HepG2 (cell line): Measurements from ENCODE around the gene PPP3CB. TPM values are rescaled to one million over a fixed set of nuclear protein-coding genes. Genes with fewer than 3 reads are reported as not detected.

ENCODE experiments used
- ATRX ChIP-seq: sonication (generic); formaldehyde crosslinking; IDR thresholded peaks from 2 replicates; pipeline ENCODE4 v1.4.0; 2020; ENCODE audit warnings: missing genetic modification reagents, borderline replicate concordance
- CBX5 ChIP-seq: sonication (generic); formaldehyde crosslinking; IDR thresholded peaks from 2 replicates; pipeline ENCODE4 v1.4.0; 2020; ENCODE audit warnings: missing genetic modification reagents, borderline replicate concordance
- ELF3 ChIP-seq: IDR thresholded peaks from 2 replicates; pipeline ENCODE4 v1.6.1; 2016; ENCODE audit warnings: missing genetic modification reagents, missing compliant biosample characterization
- GATAD1 ChIP-seq: IDR thresholded peaks from 2 replicates; pipeline ENCODE4 v1.6.1; 2016; ENCODE audit warnings: missing genetic modification reagents, missing compliant biosample characterization
- HNF4A ChIP-seq: sonication (generic); formaldehyde crosslinking; IDR thresholded peaks from 2 replicates; pipeline ENCODE4 v1.4.0; 2020; ENCODE audit warnings: missing genetic modification reagents
- HOXA9 ChIP-seq: sonication (generic); formaldehyde crosslinking; IDR thresholded peaks from 2 replicates; pipeline ENCODE4 v1.8.1; 2022; ENCODE audit warnings: missing genetic modification reagents, mild to moderate bottlenecking, moderate library complexity, borderline replicate concordance
- ISX ChIP-seq: sonication (generic); formaldehyde crosslinking; conservative IDR thresholded peaks from 2 replicates; pipeline ENCODE4 v1.5.0; 2020; ENCODE audit warnings: missing genetic modification reagents
- KDM2A ChIP-seq: sonication (generic); formaldehyde crosslinking; IDR thresholded peaks from 2 replicates; pipeline ENCODE4 v1.4.0; 2020; ENCODE audit warnings: low read depth, missing genetic modification reagents, borderline replicate concordance
- NR2C2 ChIP-seq: sonication (generic); formaldehyde crosslinking; IDR thresholded peaks from 2 replicates; pipeline ENCODE4 v1.4.0; 2020; ENCODE audit warnings: missing genetic modification reagents, mild to moderate bottlenecking, moderate library complexity, borderline replicate concordance
- PHF5A ChIP-seq: IDR thresholded peaks from one replicate; pipeline ENCODE4 v1.6.1; 2018; ENCODE audit warnings: low read depth, missing genetic modification reagents; ENCODE audit not compliant: unreplicated experiment
- PPARG ChIP-seq: conservative IDR thresholded peaks from 2 replicates; pipeline ENCODE4 v1.6.1; 2016; ENCODE audit warnings: missing biosample characterization, missing genetic modification reagents
- TARDBP ChIP-seq: sonication (generic); formaldehyde crosslinking; IDR thresholded peaks from 2 replicates; pipeline ENCODE4 v1.8.0; 2022; ENCODE audit warnings: mild to moderate bottlenecking, missing genetic modification reagents
- YY1 ChIP-seq: IDR thresholded peaks from 2 replicates; pipeline ENCODE4 v1.6.1; 2011; ENCODE audit warnings: low read length, low read depth, moderate library complexity, mild to moderate bottlenecking; ENCODE audit not compliant: insufficient read depth, insufficient replicate concordance
- ZGPAT ChIP-seq: IDR thresholded peaks from 2 replicates; pipeline ENCODE4 v1.6.1; 2016; ENCODE audit warnings: mild to moderate bottlenecking
- ZNF281 ChIP-seq: sonication (generic); formaldehyde crosslinking; IDR thresholded peaks from 2 replicates; pipeline ENCODE4 v1.4.0; 2020; ENCODE audit warnings: missing genetic modification reagents, borderline replicate concordance
- ZNF570 ChIP-seq: sonication (generic); formaldehyde crosslinking; IDR thresholded peaks from 2 replicates; pipeline ENCODE4 v1.4.0; 2020; ENCODE audit warnings: mild to moderate bottlenecking, missing genetic modification reagents, borderline replicate concordance
- ZNF607 ChIP-seq: sonication (generic); formaldehyde crosslinking; IDR thresholded peaks from 2 replicates; pipeline ENCODE4 v1.5.1; 2020; ENCODE audit warnings: missing genetic modification reagents, mild to moderate bottlenecking, borderline replicate concordance
- ZNF629 ChIP-seq: sonication (generic); formaldehyde crosslinking; conservative IDR thresholded peaks from 2 replicates; pipeline ENCODE4 v1.5.0; 2020; ENCODE audit warnings: missing genetic modification reagents
- ZNF777 ChIP-seq: sonication (generic); formaldehyde crosslinking; IDR thresholded peaks from 2 replicates; pipeline ENCODE4 v1.4.0; 2020; ENCODE audit warnings: missing genetic modification reagents
- polyA plus RNA-seq, 8 experiments: library from polyadenylated mRNA; depleted of rRNA in 3 of 8; stranded (reverse) in 7 of 8; unstranded in 1 of 8; fragments of >200 nt; fragmentation: Illumina TruSeq in 4 of 8; extraction: Trizol in 4 of 8; gene quantifications; 2 replicates each; pipeline versions ENCODE4 v1.2.1 to v1.2.3, GENCODE V29; 2011 to 2016; ENCODE audit warnings: low read depth in 4 of 8, missing spikeins in 1 of 8, mixed read lengths in 1 of 8; ENCODE audit not compliant: insufficient read depth in 1 of 8
- total RNA-seq, 5 experiments: library from RNA; depleted of rRNA; stranded (reverse); fragments of >200 nt; fragmentation: Illumina TruSeq; extraction: Trizol; gene quantifications; 2 replicates each; pipeline ENCODE4 v1.2.3, GENCODE V29; 2016; ENCODE audit warnings: low read depth in 1 of 5
- TF ChIP-seq, protein P1 (sequence below): sonication (generic); formaldehyde crosslinking; IDR thresholded peaks from 2 replicates; pipeline ENCODE4 v1.5.0; 2020; ENCODE audit warnings: mild to moderate bottlenecking, missing genetic modification reagents
- TF ChIP-seq, protein P2 (sequence below): conservative IDR thresholded peaks from 2 replicates; pipeline ENCODE4 v1.6.1; 2018; ENCODE audit warnings: missing genetic modification reagents

Gene PPP3CB
- total and polyA plus RNA-seq, 2 of the 13 experiments (the other 11 are each of a cell fraction or from before 2014, with no cell fraction given) = 8.7 to 11.4 TPM

DNA sequence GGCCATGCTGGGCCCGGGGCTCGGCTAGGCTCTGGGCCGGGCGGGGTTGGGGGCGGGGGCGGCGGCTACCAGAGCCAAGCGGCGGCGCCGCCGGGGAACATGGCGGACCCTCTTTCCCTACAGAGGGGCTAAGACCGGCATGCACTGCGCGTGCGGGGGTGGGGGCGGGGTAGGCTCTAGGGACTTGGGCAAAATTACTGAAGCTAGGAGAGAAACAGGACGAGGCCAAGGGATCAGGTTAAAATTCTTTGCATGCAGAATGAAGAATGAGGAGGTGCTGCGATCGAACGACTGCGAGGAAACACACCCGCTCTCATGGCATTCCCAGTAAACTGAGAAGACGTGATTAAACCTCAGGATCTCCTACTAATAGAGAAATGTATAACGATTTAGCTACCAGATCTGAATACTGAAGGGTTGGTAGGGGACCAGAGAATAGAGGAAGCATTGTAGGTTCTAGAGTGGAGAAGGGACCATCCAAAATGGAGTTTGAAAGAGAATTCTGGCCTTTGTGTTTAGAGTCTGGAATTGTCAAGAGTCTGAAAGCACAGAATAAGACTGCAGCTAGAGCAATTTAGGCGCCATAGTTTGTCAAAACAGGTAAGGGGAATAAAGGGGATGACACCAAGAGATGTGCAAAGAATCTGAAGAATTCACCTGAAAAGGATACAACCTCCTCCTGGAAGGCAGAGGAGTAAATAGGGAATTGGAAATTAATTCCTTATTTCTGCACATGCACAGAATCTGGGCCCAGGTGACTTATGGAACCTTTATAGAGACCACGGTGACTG, at the start of gene PPP3CB (continued):
- peak; percentile 84 for TF ChIP-seq ZNF281 (CRISPR knock-in tag)
- 0 out of 2 replicates have a peak, but pooled peaks have one; percentile 29 for TF ChIP-seq CBX5 (CRISPR knock-in tag)
- TF ChIP-seq ELF3 (CRISPR knock-in tag) = 0 out of 2 replicates have a peak, but pooled peaks have one; percentile 11
- no peak for TF ChIP-seq ZNF777 (CRISPR knock-in tag)
- TF ChIP-seq, protein P1, sequence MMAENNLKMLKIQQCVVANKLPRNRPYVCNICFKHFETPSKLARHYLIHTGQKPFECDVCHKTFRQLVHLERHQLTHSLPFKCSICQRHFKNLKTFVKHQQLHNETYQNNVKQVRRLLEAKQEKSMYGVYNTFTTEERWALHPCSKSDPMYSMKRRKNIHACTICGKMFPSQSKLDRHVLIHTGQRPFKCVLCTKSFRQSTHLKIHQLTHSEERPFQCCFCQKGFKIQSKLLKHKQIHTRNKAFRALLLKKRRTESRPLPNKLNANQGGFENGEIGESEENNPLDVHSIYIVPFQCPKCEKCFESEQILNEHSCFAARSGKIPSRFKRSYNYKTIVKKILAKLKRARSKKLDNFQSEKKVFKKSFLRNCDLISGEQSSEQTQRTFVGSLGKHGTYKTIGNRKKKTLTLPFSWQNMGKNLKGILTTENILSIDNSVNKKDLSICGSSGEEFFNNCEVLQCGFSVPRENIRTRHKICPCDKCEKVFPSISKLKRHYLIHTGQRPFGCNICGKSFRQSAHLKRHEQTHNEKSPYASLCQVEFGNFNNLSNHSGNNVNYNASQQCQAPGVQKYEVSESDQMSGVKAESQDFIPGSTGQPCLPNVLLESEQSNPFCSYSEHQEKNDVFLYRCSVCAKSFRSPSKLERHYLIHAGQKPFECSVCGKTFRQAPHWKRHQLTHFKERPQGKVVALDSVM = 0 out of 2 replicates have a peak, but pooled peaks have one; percentile 16
- TF ChIP-seq YY1 = peak; percentile 94
- 0 out of 2 replicates have a peak, but pooled peaks have one; percentile 10 for TF ChIP-seq GATAD1
- TF ChIP-seq ATRX (CRISPR knock-in tag) = no peak
- TF ChIP-seq ISX = no peak
- TF ChIP-seq ZNF607 (CRISPR knock-in tag) = no peak
- TF ChIP-seq ZGPAT = no peak; the same call in 1 of the 2 replicates
- TF ChIP-seq HNF4A (CRISPR knock-in tag) = no peak
- no peak for TF ChIP-seq PPARG
- no peak for TF ChIP-seq HOXA9 (CRISPR knock-in tag)
- no peak for TF ChIP-seq NR2C2 (CRISPR knock-in tag)
- TF ChIP-seq KDM2A (CRISPR knock-in tag) = no peak
- TF ChIP-seq, protein P2, sequence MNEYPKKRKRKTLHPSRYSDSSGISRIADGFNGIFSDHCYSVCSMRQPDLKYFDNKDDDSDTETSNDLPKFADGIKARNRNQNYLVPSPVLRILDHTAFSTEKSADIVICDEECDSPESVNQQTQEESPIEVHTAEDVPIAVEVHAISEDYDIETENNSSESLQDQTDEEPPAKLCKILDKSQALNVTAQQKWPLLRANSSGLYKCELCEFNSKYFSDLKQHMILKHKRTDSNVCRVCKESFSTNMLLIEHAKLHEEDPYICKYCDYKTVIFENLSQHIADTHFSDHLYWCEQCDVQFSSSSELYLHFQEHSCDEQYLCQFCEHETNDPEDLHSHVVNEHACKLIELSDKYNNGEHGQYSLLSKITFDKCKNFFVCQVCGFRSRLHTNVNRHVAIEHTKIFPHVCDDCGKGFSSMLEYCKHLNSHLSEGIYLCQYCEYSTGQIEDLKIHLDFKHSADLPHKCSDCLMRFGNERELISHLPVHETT (CRISPR knock-in tag) = 0 out of 2 replicates have a peak, but pooled peaks have one; percentile 66
- no peak for TF ChIP-seq TARDBP
- TF ChIP-seq ZNF570 = no peak
- peak; percentile 73 for TF ChIP-seq PHF5A (CRISPR knock-in tag)
- no peak for TF ChIP-seq ZNF629 (CRISPR knock-in tag)
